Measurements from ENCODE around the gene RBM38.

DNA sequence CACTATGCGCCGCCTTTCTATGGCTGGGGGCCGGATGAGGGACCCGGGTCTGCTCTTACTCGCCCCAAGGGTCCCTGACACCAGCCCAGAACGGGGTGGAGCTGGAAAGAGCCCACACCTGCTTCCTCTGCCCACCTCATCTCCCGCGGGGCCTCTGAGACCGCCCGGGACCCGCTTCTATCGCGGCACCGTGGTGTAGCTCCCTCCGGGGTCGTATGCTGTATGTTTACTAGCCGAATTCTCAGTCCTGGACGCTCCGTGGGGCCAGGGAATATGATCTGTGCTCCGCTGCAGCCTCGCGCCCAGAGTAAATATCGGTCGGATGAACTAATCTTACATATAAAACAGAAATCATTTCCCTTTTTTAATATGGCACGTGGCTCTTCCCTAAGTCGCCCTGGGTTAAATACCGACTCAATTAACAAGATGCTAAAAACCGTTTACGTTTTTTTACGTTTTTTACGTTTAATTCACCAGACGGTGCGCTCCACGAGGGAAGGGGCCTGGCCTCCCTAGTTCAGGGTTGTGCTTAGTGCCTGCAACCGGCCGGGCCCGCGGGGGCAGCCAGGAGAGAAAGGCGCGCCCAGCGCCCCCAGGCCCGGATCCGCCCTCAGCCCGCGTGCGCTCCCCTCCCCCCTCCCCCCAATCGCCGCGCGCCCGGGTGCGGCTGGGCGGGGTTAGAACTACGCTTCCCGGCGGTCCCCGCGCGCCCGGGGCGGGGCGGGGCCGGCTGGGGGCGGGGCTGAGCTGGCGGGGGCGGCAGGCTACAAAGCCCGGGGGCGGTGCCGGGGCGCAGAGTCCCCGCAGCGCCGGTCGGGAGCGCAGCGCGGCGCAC lies at the start of gene RBM38:
- TF ChIP-seq, protein P1, sequence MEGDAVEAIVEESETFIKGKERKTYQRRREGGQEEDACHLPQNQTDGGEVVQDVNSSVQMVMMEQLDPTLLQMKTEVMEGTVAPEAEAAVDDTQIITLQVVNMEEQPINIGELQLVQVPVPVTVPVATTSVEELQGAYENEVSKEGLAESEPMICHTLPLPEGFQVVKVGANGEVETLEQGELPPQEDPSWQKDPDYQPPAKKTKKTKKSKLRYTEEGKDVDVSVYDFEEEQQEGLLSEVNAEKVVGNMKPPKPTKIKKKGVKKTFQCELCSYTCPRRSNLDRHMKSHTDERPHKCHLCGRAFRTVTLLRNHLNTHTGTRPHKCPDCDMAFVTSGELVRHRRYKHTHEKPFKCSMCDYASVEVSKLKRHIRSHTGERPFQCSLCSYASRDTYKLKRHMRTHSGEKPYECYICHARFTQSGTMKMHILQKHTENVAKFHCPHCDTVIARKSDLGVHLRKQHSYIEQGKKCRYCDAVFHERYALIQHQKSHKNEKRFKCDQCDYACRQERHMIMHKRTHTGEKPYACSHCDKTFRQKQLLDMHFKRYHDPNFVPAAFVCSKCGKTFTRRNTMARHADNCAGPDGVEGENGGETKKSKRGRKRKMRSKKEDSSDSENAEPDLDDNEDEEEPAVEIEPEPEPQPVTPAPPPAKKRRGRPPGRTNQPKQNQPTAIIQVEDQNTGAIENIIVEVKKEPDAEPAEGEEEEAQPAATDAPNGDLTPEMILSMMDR (IDR thresholded peaks at IDR 0.05; ENCODE audit: insufficient read depth, low read length, poor library complexity, severe bottlenecking) = no peak
- TF ChIP-seq EZH2phosphoT487 (conservative IDR thresholded peaks at IDR 0.05; ENCODE audit: low read length) = no peak
